GM20000 (cell line): Measurements from ENCODE around the gene SMIM23.

Experiments
- DNase-seq: peaks from one replicate; pipeline ENCODE4 v3.0.0; 2012; ENCODE audit warnings: low spot score
- CTCF ChIP-seq: IDR thresholded peaks from 2 replicates; pipeline ENCODE4 v1.5.1; 2012; ENCODE audit warnings: mild to moderate bottlenecking, control low read depth; ENCODE audit errors: extremely low read depth, missing control alignments

The SMIM23 gene

GRCh38 chr5:171785517-171785916, at the start of gene SMIM23:
TSS of gene SMIM23 (plus strand) at chr5:171785817. CDS start at chr5:171785872, 55 bp downstream.
- no peak for DNase-seq

GRCh38 chr5:171736976-171737891, 48.4 kb upstream of the SMIM23 start:
- no peak for DNase-seq
- TF ChIP-seq CTCF, result no peak

More at GRCh38 chr5:171785517-171785916, at the start of gene SMIM23:
- no peak for TF ChIP-seq CTCF

GRCh38 chr5:171738501-171738900, 47.1 kb upstream of the SMIM23 start:
- DNase-seq, result no peak
- TF ChIP-seq CTCF, result no peak

- DNase-seq, result no peak
- TF ChIP-seq CTCF, result no peak
These were observed 46.3 kb upstream of the SMIM23 start for GRCh38 chr5:171739271-171739670.

DNA sequence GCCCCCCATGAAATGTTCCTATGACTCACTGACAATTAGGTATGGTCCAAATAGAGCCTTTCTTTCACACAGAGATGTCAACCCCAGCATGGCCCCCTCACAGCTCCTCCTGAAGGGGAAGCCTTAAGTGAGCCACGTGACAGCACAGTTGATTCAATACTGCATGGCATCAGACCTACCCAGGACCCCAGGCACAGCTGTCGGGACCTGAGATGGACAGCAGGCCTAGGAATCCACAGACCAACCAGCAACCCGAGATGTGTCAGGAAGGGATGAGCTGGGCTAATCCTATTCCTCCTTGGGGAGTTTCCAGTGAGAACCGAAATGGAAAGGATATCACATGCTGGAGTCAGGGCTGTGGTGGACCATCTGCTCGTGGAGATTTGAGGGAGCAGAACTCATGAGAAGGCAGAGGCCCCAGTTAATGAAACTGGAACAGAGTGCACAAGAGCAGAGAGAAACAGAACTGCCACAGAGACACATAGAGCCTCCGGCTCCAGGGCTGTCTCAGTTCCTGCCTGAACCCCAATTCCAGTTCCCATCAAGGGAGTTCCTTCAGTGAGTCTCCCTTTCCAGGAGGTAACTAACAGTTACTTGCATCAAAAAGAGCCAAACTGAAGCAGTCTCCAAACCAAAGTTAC, 42.1 kb upstream of the SMIM23 start:
- no peak for DNase-seq
- TF ChIP-seq CTCF, result no peak

DNA sequence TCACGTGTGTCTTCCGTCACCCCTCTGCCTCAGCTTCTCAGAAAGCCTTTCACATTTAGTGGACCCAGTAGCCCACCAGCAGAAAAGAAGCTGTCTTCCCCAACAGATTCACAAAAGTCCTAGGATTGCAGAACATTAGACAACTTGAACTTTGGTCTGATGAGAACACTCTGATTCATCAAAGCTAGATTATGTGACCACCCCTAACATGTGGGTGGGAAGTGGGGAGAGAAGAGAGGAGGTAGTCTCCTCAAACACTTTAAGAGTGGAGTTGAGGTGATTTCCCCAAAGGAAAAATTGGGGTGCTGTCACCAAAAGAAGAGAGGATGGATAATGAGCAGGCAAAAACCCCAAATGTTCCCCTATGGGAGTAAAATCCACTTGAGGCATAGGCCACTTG, 41.4 kb upstream of the SMIM23 start:
- TF ChIP-seq CTCF, result no peak
- DNase-seq, result no peak

- no peak for DNase-seq
- TF ChIP-seq CTCF, result no peak
These were observed 40.7 kb upstream of the SMIM23 start for GRCh38 chr5:171744882-171745281.
